GM19328 (cell line): ENCODE data around the gene SIAH1.
A peak's percentile ranks its signal among the peaks of the same experiment; 100 is the strongest.
"Not testable (repeated sequence)": the region's sequence is repeated elsewhere in the genome, so short reads cannot be mapped to it uniquely, and the experiment has no call there.

Experiments used
- ATAC-seq: cut with Tn5 transposase; IDR thresholded peaks from one replicate; pipeline ENCODE4 v1.9.1; 2021; ENCODE audit warnings: mild to moderate bottlenecking, moderate library complexity; ENCODE audit not compliant: unreplicated experiment

The SIAH1 gene, protein sequence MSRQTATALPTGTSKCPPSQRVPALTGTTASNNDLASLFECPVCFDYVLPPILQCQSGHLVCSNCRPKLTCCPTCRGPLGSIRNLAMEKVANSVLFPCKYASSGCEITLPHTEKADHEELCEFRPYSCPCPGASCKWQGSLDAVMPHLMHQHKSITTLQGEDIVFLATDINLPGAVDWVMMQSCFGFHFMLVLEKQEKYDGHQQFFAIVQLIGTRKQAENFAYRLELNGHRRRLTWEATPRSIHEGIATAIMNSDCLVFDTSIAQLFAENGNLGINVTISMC

GRCh38 chr16:48385253-48386150 lies at the start of gene SIAH1:
Gene SIAH1, minus strand, starts transcription at chr16:48385413. Its CDS starts 22,985 bp downstream, at chr16:48362428.
- peak; percentile 69 for ATAC-seq

DNA sequence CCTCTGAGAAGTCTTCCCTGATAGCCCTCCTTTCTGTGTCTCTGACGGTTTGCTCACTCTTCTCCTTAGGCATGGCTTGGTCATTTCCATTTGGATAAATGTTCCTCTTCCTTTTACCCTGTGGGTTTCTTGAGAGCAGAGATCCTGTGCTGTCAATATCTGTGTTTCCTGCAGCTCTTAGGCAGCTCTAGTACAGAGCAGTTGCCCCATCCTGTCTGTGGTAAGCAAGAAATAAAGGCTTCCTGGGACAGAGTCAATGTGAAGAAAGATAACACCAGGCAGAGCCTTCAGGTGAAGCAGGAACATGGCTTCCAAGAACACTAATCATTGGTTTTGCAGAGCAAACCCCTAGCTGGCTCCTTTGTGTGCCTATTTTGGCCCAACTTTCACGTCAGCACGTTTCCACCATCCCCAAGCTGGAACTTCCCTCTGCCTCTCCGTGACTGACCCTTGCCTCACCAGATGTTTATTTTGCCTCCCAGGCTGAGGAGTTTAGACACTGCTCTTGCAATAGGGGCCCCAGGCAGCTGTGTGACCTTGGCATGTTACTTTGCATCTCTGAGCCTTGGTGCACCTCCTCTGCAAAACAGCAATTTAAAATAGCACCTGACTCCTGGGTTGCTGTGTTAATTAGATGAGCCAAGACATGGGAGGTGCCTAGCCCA lies 49.6 kb upstream of the SIAH1 start:
- ATAC-seq: no peak

GRCh38 chr16:48433850-48434530 lies 48.8 kb upstream of the SIAH1 start:
- no peak for ATAC-seq

DNA sequence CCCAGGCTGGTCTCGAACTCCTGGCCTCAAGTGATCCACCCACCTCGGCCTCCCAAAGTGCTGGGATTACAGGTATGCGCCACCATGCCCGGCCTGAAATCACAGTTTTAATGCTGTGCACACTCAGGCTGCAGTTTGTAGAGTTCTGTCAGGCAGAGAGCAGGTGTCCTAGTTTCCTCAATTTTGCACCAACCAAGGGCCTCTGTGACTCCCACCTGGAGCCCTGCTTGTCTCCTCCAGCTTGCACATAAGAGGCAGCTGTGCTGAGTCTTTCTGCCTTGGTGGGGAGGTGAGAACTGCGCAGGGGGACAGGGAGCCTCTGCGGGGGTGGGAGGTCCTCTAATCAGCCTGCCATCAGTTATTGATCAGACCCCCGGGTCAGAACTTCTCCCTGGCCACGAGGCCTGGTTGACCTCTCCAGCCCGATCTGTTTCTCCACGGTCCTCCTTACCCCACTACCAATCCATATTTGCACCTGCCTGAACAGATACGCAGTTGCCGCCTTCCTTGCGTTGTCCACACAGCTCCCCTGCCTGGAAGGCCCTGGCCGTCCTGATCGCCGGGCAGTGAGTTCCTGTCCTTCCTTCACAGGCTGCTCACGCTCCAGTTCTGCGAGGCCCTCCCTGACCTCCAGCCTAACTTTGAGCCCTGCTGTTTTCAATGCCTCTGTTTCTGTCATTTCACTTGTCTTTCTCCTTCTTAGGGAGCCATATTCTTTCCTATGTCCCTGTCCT lies 48.1 kb upstream of the SIAH1 start:
- ATAC-seq: no peak

- peak; percentile 63 for ATAC-seq
Observed at GRCh38 chr16:48432136-48432535, 46.9 kb upstream of the SIAH1 start.

DNA sequence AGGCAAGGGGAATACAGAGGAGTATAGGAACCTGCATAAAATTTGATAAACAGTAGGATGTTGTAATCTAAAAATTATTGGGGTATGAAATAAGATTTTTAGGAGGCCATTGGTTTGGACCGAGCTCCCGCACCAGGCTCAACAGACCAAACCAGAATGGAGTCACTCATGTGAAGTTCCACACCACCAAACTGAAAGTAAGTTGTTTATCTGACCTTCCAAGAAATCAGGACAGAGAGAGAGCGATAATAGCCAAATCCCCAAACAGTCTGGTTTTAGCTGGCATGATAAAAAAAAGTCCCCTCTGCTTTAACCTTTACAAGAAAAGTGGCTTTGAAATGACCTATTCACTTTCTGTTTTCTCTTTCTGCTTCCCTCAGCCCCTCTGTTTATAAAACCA lies 45.7 kb upstream of the SIAH1 start:
- ATAC-seq: no peak

GRCh38 chr16:48426244-48427141 lies 41.3 kb upstream of the SIAH1 start:
- no peak for ATAC-seq

DNA sequence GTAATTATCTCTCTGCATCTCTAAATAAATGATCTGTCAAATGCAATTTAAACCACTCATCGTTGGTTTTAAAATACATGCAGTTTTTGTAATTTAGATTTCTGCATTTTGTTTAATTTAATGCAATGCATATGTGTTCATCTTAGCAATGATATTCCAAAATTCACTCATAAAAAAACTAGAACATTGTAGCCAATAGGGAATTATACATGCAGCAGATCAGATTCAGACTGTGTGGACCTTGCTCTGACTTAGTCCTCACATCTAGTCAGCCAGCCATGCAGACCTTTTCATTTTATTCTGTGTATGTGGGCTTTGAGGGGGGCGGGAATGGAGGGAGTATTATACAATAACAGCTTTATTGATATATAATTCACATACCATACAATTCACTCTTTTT lies 37.3 kb upstream of the SIAH1 start:
- ATAC-seq: no peak

- ATAC-seq: no peak
Observed at GRCh38 chr16:48421741-48422140, 36.5 kb upstream of the SIAH1 start.

- no peak for ATAC-seq
Observed at GRCh38 chr16:48420437-48420836, 35.2 kb upstream of the SIAH1 start.

DNA sequence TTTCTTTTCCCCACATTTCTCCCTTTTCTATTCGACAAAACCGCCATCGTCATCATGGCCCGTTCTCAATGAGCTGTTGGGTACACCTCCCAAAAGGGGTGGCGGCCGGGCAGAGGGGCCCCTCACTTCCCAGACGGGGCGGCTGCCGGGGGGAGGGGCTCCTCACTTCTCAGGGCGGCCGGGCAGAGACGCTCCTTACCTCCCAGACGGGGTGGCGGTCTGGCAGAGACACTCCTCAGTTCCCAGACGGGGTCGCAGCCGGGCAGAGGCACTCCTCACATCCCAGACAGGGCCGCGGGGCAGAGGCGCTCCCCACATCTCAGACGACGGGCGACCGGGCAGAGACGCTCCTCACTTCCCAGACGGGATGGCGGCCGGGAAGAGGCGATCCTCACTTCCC lies 31.4 kb upstream of the SIAH1 start:
- ATAC-seq: not testable (repeated sequence)

- no peak for ATAC-seq
Observed at GRCh38 chr16:48413272-48413671, 28.1 kb upstream of the SIAH1 start.

DNA sequence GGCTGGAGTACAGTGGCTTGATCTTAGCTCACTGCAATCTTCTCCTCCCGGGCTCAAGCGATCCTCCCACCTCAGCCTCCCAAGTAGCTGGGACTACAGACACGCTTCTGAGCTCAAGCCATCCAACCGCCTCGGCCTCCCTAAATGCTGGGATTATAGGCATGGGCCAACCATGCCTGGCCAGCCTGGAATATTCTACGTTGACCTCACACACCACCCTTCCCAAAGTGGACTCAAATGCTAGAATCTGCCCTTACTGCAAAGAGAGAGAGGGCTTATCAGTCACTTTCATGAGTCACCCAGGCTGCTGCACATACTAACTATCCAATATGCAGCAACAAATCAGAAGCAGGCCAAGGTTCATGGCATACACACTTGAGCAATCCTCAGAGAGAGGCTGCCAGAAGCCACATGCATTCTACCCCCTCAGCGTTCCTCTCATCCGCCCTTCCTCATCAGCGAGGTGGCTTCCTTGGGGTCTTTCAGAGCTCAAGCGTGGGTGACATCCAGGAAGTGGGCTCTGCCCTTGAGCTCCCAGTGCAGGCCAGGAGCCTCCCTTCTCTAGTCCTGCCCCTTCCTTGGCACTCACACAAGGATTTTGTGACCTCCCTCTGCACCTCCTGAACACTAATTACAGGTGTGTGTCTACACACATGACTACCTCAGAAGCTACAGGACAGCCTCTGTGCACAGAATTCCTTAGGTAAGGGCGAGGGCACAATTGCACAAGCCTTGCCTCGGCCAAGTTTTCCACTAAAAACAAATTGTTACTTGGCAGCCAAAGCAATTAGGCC lies 24.8 kb upstream of the SIAH1 start:
- ATAC-seq: no peak

GRCh38 chr16:48408688-48409087 lies 23.5 kb upstream of the SIAH1 start:
- no peak for ATAC-seq

- no peak for ATAC-seq
Observed at GRCh38 chr16:48405907-48406306, 20.7 kb upstream of the SIAH1 start.

GRCh38 chr16:48405153-48405552 lies 19.9 kb upstream of the SIAH1 start:
- ATAC-seq: no peak

DNA sequence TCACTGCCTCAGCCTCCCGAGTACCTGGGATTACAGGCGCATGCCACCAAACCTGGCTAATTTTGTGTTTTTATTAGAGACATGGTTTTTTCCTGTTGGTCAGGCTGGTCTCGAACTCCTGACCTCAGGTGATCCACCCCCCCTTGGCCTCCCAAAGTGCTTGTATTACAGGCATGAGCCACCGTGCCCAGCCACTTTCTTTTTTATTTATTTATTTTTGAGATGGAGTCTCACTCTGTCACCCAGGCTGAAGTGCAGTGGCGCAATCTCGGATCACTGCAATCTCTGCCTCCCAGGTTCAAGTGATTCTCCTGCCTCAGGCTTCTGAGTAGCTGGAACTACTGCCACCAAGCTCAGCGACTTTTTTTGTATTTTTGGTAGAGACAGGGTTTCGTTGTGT lies 17.3 kb upstream of the SIAH1 start:
- not testable (repeated sequence) for ATAC-seq

DNA sequence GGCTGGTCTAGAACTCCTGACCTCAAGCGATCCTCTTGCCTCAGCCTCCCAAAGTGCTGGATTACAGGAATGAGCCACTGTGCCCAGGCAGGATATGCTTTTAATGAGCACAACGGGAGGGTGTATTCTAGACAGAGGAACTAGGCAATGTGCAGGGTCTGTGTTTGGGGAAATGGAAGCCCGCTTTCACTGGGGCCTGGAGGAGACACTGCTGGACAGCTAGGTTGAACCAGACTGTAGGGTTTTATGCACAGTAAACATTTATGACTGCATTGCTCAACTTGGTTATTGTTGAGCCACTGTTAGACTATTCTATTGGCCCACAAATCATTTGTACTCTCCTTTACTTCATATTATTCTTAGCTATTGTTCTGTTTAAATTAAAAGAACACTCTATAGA lies 10.2 kb upstream of the SIAH1 start:
- ATAC-seq: no peak

DNA sequence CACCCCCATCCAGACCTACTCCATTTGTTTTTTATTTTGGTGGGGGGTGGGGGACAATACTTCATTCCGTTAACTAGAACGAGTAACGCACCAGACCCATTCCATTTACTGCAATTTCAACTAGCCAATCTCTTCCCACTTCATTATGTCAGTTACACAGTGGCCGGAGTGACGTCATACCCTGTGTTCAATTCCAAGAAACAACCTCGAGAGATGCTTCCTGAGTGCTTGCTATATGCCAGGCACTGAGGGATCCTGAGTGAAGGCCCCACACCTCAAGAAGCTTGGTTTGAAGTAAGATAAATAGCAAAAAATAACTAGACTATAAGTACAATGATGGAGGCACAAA lies 9.1 kb upstream of the SIAH1 start:
- no peak for ATAC-seq
